HG03064 (cell line): ENCODE measurements around the gene MAX.
"Not testable (repeated sequence)": the region's sequence is repeated elsewhere in the genome, so short reads cannot be mapped to it uniquely, and the experiment has no call there.

ENCODE experiments used
- ATAC-seq: cut with Tn5 transposase; IDR thresholded peaks from one replicate; pipeline ENCODE4 v1.9.1; 2021; ENCODE audit warnings: low read depth; ENCODE audit not compliant: unreplicated experiment

Gene MAX

GRCh38 chr14:65041434-65041915 lies 60.8 kb downstream of the MAX start:
- no peak for ATAC-seq

- ATAC-seq, result no peak
Measured at GRCh38 chr14:65040666-65041433, 61.5 kb downstream of the MAX start.

- no peak for ATAC-seq
Measured at GRCh38 chr14:65038966-65039365, 63.4 kb downstream of the MAX start.

- ATAC-seq, result no peak
Measured at GRCh38 chr14:65035049-65035448, 67.3 kb downstream of the MAX start.

GRCh38 chr14:65034021-65034420 lies 68.3 kb downstream of the MAX start:
- ATAC-seq, result no peak

- no peak for ATAC-seq
Measured at GRCh38 chr14:65033181-65033580, 69.1 kb downstream of the MAX start.

GRCh38 chr14:65032319-65032718 lies 70.0 kb downstream of the MAX start:
- no peak for ATAC-seq

GRCh38 chr14:65031321-65031720 lies 71.0 kb downstream of the MAX start:
- not testable (repeated sequence) for ATAC-seq

GRCh38 chr14:65028937-65029336 lies 73.4 kb downstream of the MAX start:
- no peak for ATAC-seq

GRCh38 chr14:65027127-65027799 lies 75.1 kb downstream of the MAX start:
- no peak for ATAC-seq

GRCh38 chr14:65026526-65026925 lies 75.8 kb downstream of the MAX start:
- no peak for ATAC-seq

- no peak for ATAC-seq
Measured at GRCh38 chr14:65025818-65026217, 76.5 kb downstream of the MAX start.
